GM23248 (cell line): ENCODE measurements around the gene ACTA2. TPM values are rescaled to one million over a fixed set of nuclear protein-coding genes. Genes with fewer than 3 reads are reported as not detected.

Source experiments
- DNase-seq: peaks from one replicate; pipeline ENCODE4 v3.0.0-alpha.2; 2015
- H2AFZ ChIP-seq: fragments of 200-600 bp; sonication (generic); 2 replicates; pipeline ENCODE4 v1.6.1; 2016; ENCODE audit warnings: antibody characterized with exemption
- H3F3A ChIP-seq: fragments of 200-600 bp; sonication (generic); 2 replicates; pipeline ENCODE4 v1.6.1; 2016; ENCODE audit warnings: mild to moderate bottlenecking, antibody characterized with exemption, mixed run types; ENCODE audit not compliant: insufficient read depth
- H3K27ac ChIP-seq: fragments of 200-600 bp; sonication (generic); 2 replicates; pipeline ENCODE4 v1.5.1; 2016; ENCODE audit warnings: mild to moderate bottlenecking
- H3K27me3 ChIP-seq: fragments of 200-600 bp; sonication (generic); replicated peaks from 2 replicates; pipeline ENCODE4 v1.6.1; 2016; ENCODE audit warnings: mild to moderate bottlenecking; ENCODE audit not compliant: insufficient read depth
- H3K36me3 ChIP-seq: fragments of 200-600 bp; sonication (generic); 2 replicates; pipeline ENCODE4 v1.6.1; 2016; ENCODE audit warnings: low read depth, mild to moderate bottlenecking
- H3K4me1 ChIP-seq: fragments of 200-600 bp; sonication (generic); 2 replicates; pipeline ENCODE4 v1.6.1; 2016; ENCODE audit warnings: mild to moderate bottlenecking; ENCODE audit not compliant: insufficient read depth
- H3K4me2 ChIP-seq: fragments of 200-600 bp; sonication (generic); one replicate; pipeline ENCODE4 v1.6.1; 2016; ENCODE audit warnings: mild to moderate bottlenecking; ENCODE audit not compliant: unreplicated experiment
- H3K4me3 ChIP-seq: fragments of 200-600 bp; sonication (generic); 2 replicates; pipeline ENCODE4 v1.5.1; 2016; ENCODE audit warnings: mild to moderate bottlenecking
- H3K79me2 ChIP-seq: fragments of 200-600 bp; sonication (generic); 2 replicates; pipeline ENCODE4 v1.6.1; 2016; ENCODE audit warnings: mild to moderate bottlenecking; ENCODE audit not compliant: insufficient read depth
- H3K9ac ChIP-seq: fragments of 200-600 bp; sonication (generic); 2 replicates; pipeline ENCODE4 v1.6.1; 2016; ENCODE audit warnings: mild to moderate bottlenecking
- H3K9me2 ChIP-seq: fragments of 200-600 bp; sonication (generic); 2 replicates; pipeline ENCODE4 v1.6.1; 2016; ENCODE audit warnings: mixed run types, mild to moderate bottlenecking, moderate library complexity; ENCODE audit not compliant: insufficient read depth
- H3K9me3 ChIP-seq: fragments of 200-600 bp; sonication (generic); one replicate; pipeline ENCODE4 v1.6.1; 2017; ENCODE audit warnings: low read depth
- H4K20me1 ChIP-seq: fragments of 200-600 bp; sonication (generic); 2 replicates; pipeline ENCODE4 v1.6.0; 2016; ENCODE audit not compliant: insufficient read depth
- EZH2 ChIP-seq: fragments of 200-600 bp; sonication (generic); IDR thresholded peaks from 2 replicates; pipeline ENCODE4 v1.6.1; 2018; ENCODE audit warnings: antibody characterized with exemption, mild to moderate bottlenecking; ENCODE audit not compliant: insufficient read depth, poor library complexity, severe bottlenecking
- EZH2phosphoT487 ChIP-seq: fragments of 200-600 bp; sonication (generic); IDR thresholded peaks from 2 replicates; pipeline ENCODE4 v1.6.1; 2018; ENCODE audit warnings: antibody characterized with exemption, moderate library complexity, mild to moderate bottlenecking, low read depth; ENCODE audit not compliant: insufficient read depth
- WGBS, 2 experiments: methylation state at CpG; one replicate each; pipeline ENCODE4 v1.1.6; 2015 to 2017; ENCODE audit warnings: low lambda C conversion rate in 2 of 2, low coverage in 1 of 2; ENCODE audit errors: missing lambda C conversion rate in 2 of 2; 5-methylcytosine and 5-hydroxymethylcytosine counted together
- in situ Hi-C: fragments of 300-500 bp; cut with MboI; formaldehyde crosslinking; loops from 2 replicates; pipeline ENCODE4 v1.15.0; 2020
- polyA plus RNA-seq: library from polyadenylated mRNA; unstranded; fragments of >200 nt; fragmentation: Nextera tagmentation; extraction: Ambion mirVana; gene quantifications from 2 replicates; pipeline ENCODE4 v1.2.1, GENCODE V29; 2016
- total RNA-seq: library from RNA; depleted of rRNA; stranded (reverse); fragments of >200 nt; shearing (Covaris generic); gene quantifications from 2 replicates; pipeline ENCODE4 v1.2.3, GENCODE V29; 2014

The ACTA2 gene
- total and polyA plus RNA-seq, 2 experiments from 2014 or later: 161 to 249 TPM

DNA sequence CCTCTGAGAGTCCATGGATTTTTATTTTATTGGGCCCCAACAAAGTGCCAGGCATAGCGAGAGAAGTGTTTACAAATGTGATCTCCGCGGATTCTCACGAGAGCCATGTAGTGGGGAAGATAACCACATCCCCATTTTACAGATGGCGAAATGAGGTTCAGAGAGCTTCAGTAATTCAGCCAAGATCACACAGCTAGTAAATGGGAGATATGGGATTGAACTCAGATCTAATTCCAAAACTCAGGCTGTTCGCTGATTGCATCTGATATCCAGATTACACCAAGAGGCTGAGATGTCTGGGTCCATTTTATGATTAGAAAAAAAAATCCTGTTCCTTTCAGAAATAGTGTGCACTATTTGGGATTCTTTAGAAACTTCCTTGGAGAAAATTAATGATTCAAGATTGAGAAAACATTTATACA, 39.3 kb upstream of the ACTA2 start:
- TF ChIP-seq EZH2 (no peak), EZH2phosphoT487 (no peak)
- WGBS, 2 experiments: 7 to 8% methylated on average over 6 of the region's 6 CpGs
- no peaks in the 10 kb centered on the region for H3K9me2 ChIP-seq
- in situ Hi-C loops: no loop called here
- peak overlapping the region; percentile 99 for H3K4me2 ChIP-seq
- H3K27me3 ChIP-seq: no peaks in the 10 kb centered on the region
- no peak for DNase-seq
- H3K4me1 ChIP-seq: peaks cover 46% of the 10 kb centered on the region
- peaks cover 35% of the 10 kb centered on the region for H3F3A ChIP-seq
- H3K27ac ChIP-seq: peak overlapping the region; percentile 89
- no peaks in the 10 kb centered on the region for H3K9me3 ChIP-seq
- peak overlapping the region; percentile 90 for H3K4me3 ChIP-seq
- peaks cover 87% of the 10 kb centered on the region for H3K79me2 ChIP-seq
- H4K20me1 ChIP-seq: no peaks in the 10 kb centered on the region
- no peaks in the 10 kb centered on the region for H3K36me3 ChIP-seq
- peak overlapping the region; percentile 77 for H2AFZ ChIP-seq
- peak overlapping the region; percentile 91 for H3K9ac ChIP-seq

GRCh38 chr10:88991161-88991898, 38.8 kb upstream of the ACTA2 start:
- DNase-seq: peak; percentile 89
- Histone ChIP-seq H3K4me2 (peak overlapping the region; percentile 99), H3F3A (peaks cover 35% of the 10 kb centered on the region), H3K9me2 (no peaks in the 10 kb centered on the region), H3K4me3 (peak overlapping the region; percentile 90), H3K27me3 (no peaks in the 10 kb centered on the region), H3K4me1 (peaks cover 41% of the 10 kb centered on the region), H3K79me2 (peaks cover 86% of the 10 kb centered on the region), H3K36me3 (no peaks in the 10 kb centered on the region), H2AFZ (peak overlapping the region; percentile 77), H3K9me3 (no peaks in the 10 kb centered on the region), H3K27ac (peak overlapping the region; percentile 89), H4K20me1 (no peaks in the 10 kb centered on the region), H3K9ac (peak overlapping the region; percentile 91)
- TF ChIP-seq EZH2phosphoT487 (no peak), EZH2 (no peak)
- WGBS, 2 experiments: 1% methylated on average over 29 to 37 of the region's 38 CpGs
- in situ Hi-C loops: no loop called here

DNA sequence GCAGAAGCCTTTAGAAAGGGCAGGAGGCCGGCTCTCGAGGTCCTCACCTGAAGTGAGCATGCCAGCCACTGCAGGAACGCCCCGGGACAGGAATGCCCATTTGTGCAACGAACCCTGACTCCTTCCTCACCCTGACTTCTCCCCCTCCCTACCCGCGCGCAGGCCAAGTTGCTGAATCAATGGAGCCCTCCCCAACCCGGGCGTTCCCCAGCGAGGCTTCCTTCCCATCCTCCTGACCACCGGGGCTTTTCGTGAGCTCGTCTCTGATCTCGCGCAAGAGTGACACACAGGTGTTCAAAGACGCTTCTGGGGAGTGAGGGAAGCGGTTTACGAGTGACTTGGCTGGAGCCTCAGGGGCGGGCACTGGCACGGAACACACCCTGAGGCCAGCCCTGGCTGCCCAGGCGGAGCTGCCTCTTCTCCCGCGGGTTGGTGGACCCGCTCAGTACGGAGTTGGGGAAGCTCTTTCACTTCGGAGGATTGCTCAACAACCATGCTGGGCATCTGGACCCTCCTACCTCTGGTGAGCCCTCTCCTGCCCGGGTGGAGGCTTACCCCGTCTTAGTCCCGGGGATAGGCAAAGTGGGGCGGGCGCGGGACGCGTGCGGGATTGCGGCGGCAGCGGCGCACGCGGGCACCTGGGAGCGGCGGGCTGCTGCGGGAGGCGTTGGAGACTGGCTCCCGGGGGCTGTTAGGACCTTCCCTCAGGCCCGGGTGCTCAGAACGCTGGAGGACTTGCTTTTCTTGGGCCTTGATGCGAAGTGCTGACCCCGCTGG, 38.0 kb upstream of the ACTA2 start, which contains the start of gene FAS:
FAS (plus strand) TSS at position 415 of the 777 bp plus-strand sequence; CDS start at position 494, 79 bp downstream.
- Histone ChIP-seq H3K4me1 (peaks cover 36% of the 10 kb centered on the region), H3K79me2 (peaks cover 84% of the 10 kb centered on the region), H2AFZ (peak within 1 kb of the TSS; percentile 77), H3K4me3 (peak within 1 kb of the TSS; percentile 90), H3K27me3 (no peaks in the 10 kb centered on the region), H3K9me3 (no peaks in the 10 kb centered on the region), H3K4me2 (peak within 1 kb of the TSS; percentile 99), H3K9me2 (no peaks in the 10 kb centered on the region), H4K20me1 (no peaks in the 10 kb centered on the region), H3K27ac (peak within 1 kb of the TSS; percentile 89), H3K9ac (peak within 1 kb of the TSS; percentile 91), H3F3A (peaks cover 35% of the 10 kb centered on the region), H3K36me3 (no peaks in the 10 kb centered on the region)
- 0 to 1% methylated on average over 45 to 51 of the region's 51 CpGs for WGBS, 2 experiments
- in situ Hi-C loops: no loop called here
- peak; percentile 87 for DNase-seq
- no peak for TF ChIP-seq EZH2
- TF ChIP-seq EZH2phosphoT487: no peak

DNA sequence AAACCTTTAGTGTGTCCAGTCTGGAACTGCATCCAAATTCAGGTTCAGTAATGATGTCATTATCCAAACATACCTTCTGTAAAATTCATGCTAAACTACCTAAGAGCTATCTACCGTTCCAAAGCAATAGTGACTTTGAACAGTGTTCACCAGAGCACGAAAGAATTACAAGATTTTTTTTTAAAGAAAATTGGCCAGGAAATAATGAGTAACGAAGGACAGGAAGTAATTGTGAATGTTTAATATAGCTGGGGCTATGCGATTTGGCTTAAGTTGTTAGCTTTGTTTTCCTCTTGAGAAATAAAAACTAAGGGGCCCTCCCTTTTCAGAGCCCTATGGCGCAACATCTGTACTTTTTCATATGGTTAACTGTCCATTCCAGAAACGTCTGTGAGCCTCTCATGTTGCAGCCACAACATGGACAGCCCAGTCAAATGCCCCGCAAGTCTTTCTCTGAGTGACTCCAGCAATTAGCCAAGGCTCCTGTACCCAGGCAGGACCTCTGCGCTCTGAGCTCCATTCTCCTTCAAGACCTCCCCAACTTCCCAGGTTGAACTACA, 37.3 kb upstream of the ACTA2 start:
- WGBS, 2 experiments: 0 to 2% methylated on average over 8 of the region's 8 CpGs
- Histone ChIP-seq H3K27me3 (no peaks in the 10 kb centered on the region), H3K27ac (peak overlapping the region; percentile 89), H2AFZ (peak overlapping the region; percentile 77), H3K4me2 (peak overlapping the region; percentile 99), H3K36me3 (no peaks in the 10 kb centered on the region), H3K9ac (peak overlapping the region; percentile 91), H3K9me3 (no peaks in the 10 kb centered on the region), H3K9me2 (no peaks in the 10 kb centered on the region), H4K20me1 (no peaks in the 10 kb centered on the region), H3F3A (peaks cover 35% of the 10 kb centered on the region), H3K4me3 (peak overlapping the region; percentile 90), H3K4me1 (peaks cover 30% of the 10 kb centered on the region), H3K79me2 (peaks cover 84% of the 10 kb centered on the region)
- DNase-seq: peak; percentile 95
- no peak for TF ChIP-seq EZH2
- no peak for TF ChIP-seq EZH2phosphoT487
- in situ Hi-C loops: no loop called here
